GM10248 (cell line): Measurements from ENCODE around the gene ARHGEF33.

Source experiments
- CTCF ChIA-PET: fragments of 300-600 bp; sonication (Branson Sonifier 250); formaldehyde crosslinking; extraction: SDS; loops from one replicate; lab custom pipeline; 2021; ENCODE audit warnings: antibody characterized with exemption; lab: Yijun Ruan, JAX
- POLR2A ChIA-PET: fragments of 350-650 bp; sonication (Branson Sonifier 250); formaldehyde crosslinking; extraction: SDS; loops from one replicate; lab custom pipeline; 2020; ENCODE audit warnings: antibody characterized with exemption; lab: Yijun Ruan, JAX
- DNase-seq: peaks from one replicate; pipeline ENCODE4 v3.0.0; 2012; ENCODE audit errors: extremely low spot score
- TF ChIP-seq, protein P1 (sequence below): IDR thresholded peaks from 2 replicates; pipeline ENCODE4 v1.5.1; 2012; ENCODE audit warnings: mild to moderate bottlenecking, low read depth; ENCODE audit errors: extremely low read depth, missing control alignments, control extremely low read depth

ARHGEF33 gene

DNA sequence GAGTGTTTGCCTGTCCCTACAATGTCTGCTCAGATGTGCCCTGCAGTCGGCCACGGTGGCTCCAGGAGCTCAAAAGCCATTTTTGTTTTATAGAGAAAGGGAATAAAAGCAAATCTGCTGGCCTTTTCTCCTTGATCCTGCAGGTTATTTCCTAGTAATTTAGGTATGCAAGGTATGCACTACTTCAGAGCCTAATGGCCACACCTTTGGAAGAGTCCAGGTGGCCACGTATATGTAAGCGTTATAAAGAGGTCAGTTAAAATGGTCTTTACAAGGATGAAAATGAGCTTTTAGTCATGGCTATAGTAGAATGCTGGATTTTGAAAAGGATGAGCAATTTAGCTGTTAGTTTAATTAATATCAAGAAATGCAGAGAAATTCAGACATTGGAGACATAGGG is 81.7 kb downstream of the ARHGEF33 start:
- TF ChIP-seq, protein P1, sequence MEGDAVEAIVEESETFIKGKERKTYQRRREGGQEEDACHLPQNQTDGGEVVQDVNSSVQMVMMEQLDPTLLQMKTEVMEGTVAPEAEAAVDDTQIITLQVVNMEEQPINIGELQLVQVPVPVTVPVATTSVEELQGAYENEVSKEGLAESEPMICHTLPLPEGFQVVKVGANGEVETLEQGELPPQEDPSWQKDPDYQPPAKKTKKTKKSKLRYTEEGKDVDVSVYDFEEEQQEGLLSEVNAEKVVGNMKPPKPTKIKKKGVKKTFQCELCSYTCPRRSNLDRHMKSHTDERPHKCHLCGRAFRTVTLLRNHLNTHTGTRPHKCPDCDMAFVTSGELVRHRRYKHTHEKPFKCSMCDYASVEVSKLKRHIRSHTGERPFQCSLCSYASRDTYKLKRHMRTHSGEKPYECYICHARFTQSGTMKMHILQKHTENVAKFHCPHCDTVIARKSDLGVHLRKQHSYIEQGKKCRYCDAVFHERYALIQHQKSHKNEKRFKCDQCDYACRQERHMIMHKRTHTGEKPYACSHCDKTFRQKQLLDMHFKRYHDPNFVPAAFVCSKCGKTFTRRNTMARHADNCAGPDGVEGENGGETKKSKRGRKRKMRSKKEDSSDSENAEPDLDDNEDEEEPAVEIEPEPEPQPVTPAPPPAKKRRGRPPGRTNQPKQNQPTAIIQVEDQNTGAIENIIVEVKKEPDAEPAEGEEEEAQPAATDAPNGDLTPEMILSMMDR = no peak
- DNase-seq = no peak
- ChIA-PET POLR2A (no interaction called here), CTCF (interaction anchor here (1.2 to 3.2 kb wide), 3 partner anchors 11 to 24 kb away, joined by 3 to 13 read pairs (median 4); no protein-coding TSS in a partner anchor)

GRCh38 chr2:38973266-38973665 is 83.6 kb downstream of the ARHGEF33 start:
- TF ChIP-seq, protein P1 = no peak
- ChIA-PET CTCF (interaction anchor here (1.0 to 1.2 kb wide), 3 partner anchors 9 to 26 kb away, joined by 3 to 4 read pairs (median 3); no protein-coding TSS in a partner anchor), POLR2A (no interaction called here)
- no peak for DNase-seq

- TF ChIP-seq, protein P1 = no peak
- ChIA-PET POLR2A (no interaction called here), CTCF (interaction anchor here (1.1 kb wide), 1 partner anchor 27 kb away, joined by 3 read pairs; no protein-coding TSS in a partner anchor)
- DNase-seq = no peak
These were observed 85.4 kb downstream of the ARHGEF33 start for GRCh38 chr2:38975042-38975441.

GRCh38 chr2:38977047-38977446 is 87.4 kb downstream of the ARHGEF33 start:
- CTCF ChIA-PET = no interaction called here

DNA sequence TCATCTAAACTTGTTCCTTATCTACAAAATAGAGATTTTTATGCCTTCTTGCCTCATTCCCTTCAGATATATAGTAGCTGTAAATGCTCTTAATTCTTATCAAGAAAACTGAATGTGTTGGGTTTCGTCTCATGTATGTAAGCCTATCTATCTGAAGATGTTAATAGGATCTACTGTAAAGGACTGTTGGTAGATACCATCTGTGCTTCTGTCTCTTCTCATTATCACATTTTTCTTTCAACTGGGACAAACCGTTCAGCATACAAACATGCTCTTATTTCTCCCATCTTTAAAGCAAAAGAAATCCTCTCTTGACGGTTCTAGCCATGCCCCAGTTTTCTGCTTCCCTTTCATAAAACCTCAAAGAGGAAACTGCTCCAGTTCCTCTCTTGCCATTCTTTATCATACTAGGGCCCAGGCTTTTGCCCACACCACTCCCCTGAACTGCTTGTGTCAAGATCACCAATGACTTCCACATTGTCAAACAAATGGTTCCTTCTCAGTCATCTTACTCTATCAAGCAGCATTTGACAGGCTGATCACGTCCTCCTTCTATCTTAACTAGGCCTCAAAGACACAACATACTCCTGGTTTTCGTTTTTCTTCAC is 88.7 kb downstream of the ARHGEF33 start:
- DNase-seq = no peak
- ChIA-PET CTCF (interaction anchor here (2.0 kb wide), 1 partner anchor 31 kb away, joined by 8 read pairs; no protein-coding TSS in a partner anchor), POLR2A (no interaction called here)
- TF ChIP-seq, protein P1 = no peak

More at GRCh38 chr2:38977047-38977446, 87.4 kb downstream of the ARHGEF33 start:
- TF ChIP-seq, protein P1 = no peak
- POLR2A ChIA-PET = no interaction called here
- no peak for DNase-seq

- CTCF ChIA-PET = interaction anchor here (2.0 kb wide), 1 partner anchor 32 kb away, joined by 8 read pairs; no protein-coding TSS in a partner anchor
These were observed 89.2 kb downstream of the ARHGEF33 start for GRCh38 chr2:38978908-38979307.

More at GRCh38 chr2:38978908-38979307, 89.2 kb downstream of the ARHGEF33 start:
- DNase-seq = no peak
- TF ChIP-seq, protein P1 = no peak
- POLR2A ChIA-PET = no interaction called here
